SH-SY5Y (cell line): ENCODE data around the gene PAPPA.

Experiments used
- GATA2 ChIP-seq: IDR thresholded peaks from 2 replicates; pipeline ENCODE4 v1.6.1; 2011; ENCODE audit warnings: mild to moderate bottlenecking, low read depth, low read length
- GATA3 ChIP-seq: IDR thresholded peaks from 2 replicates; pipeline ENCODE4 v1.6.1; 2011; ENCODE audit warnings: low read depth, mild to moderate bottlenecking, low read length, moderate library complexity

The PAPPA gene

DNA sequence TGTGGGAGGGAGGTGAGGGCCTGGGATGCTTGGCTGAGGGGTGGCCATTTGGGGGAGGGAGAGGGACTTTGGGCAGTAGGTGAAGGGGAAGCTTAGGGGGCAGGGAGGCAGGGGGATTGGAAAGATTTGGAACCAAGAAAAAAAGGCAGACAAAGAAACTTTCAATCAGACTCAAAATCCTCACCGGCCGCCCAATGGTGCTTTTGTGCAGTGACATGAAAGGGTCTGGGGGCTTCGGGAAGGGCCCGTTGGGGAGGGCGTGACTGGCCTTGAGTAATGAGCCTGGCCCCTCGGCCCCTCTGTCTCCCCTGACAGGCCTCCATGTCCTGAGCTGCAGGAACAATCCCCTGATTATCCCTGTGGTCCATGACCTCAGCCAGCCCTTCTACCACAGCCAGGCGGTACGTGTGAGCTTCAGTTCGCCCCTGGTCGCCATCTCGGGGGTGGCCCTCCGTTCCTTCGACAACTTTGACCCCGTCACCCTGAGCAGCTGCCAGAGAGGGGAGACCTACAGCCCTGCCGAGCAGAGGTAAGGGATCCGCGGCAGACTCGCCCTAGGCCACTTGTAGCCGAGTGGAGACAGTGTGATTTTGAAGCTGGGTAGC is 181.1 kb downstream of the PAPPA start:
- TF ChIP-seq GATA2 (no peak), GATA3 (no peak)

DNA sequence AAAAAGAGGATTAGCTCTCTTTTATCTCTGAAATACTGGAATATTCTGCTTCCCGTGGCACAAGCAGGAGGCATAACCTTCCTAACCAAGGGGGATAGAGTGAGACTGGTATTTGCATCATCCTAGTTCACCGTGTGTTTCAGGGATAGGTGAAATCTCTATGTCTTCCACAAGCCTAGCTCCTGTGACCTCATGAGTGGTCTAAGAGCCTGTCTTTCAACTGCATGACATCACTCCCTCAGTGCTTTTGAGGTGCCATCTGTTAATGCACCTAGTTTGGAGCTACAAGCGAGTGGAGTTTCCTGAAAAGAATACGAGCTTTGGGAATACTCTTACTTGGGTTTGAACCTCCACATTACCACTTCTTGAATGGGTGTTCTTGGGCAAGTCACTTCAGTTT is 181.8 kb downstream of the PAPPA start:
- TF ChIP-seq GATA3 (no peak), GATA2 (no peak)

DNA sequence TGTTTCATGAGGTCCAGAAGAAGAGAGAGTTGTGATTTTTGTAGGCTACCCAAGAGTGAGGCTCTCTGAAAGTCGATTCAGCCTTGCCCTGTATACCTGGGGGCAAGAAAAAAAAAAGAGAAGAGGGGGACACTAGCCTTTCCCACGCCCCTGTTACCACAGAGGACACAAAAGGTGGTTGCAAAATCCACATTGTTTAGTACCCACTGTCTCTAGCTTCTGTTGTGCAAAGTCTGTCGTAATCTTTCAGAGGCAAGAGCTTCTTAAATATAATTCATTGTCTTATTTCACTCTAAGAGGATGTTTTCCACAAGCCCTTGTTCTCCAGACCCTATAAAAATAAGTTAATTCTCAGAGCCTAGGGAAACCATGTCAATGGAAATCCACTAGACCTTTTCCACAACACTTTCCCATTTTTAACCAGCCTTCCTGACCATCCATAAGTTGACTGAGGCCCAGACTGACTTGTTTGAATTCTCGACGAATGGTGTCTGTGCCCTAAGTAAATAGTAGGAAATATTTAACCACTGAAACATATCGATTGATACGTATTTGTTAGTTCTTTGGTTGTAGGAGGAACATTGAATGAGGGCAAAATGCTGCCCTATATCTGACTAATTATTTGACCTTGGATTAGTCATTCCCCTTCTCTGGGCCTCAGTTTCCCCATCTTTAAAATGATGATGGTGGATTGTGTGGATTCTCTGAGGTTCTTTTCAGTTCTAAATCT is 182.7 kb downstream of the PAPPA start:
- TF ChIP-seq GATA3 (no peak), GATA2 (no peak)

DNA sequence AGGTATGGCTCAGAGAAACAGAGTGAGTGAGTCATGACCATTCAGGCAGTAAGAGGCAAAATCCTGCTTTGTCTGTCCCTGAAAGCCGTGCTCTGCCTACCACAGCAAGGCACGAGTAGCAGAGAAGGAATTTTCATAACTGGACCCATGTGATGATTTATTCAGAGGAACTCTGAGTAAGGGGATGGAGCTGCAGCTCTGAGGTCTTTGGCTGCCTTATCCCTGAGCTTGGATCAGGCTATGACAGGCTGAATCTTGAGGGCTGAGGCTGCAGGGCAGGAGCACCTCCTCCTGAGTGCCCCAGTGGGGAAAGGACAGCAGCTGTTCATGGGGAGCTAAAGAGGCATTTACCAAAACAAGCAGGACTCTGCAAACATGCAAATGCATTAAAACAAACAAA is 183.4 kb downstream of the PAPPA start:
- TF ChIP-seq GATA2, result no peak
- TF ChIP-seq GATA3, result no peak

- no peak for TF ChIP-seq GATA3
- no peak for TF ChIP-seq GATA2
These were observed 186.7 kb downstream of the PAPPA start for GRCh38 chr9:116340270-116340669.

DNA sequence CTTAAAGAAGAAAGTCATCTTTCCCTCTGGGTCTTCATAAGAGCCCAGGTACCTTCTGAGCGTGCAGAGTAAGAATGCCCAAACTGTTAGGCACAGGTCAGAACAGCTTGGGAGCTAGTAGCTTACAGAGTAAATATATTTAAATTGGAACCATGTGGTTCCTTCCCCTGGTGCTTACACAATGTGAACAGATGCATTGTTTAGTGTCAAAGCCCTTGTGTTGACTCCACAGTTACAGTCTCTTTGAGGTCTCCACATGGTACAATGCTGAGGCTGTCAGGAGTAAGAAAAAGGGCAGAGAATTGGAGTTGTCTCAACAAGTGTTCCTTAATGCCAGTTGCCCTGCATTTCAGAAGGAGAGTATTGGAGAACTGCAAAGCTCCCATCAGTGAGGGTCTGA is 188.5 kb downstream of the PAPPA start:
- no peak for TF ChIP-seq GATA2

DNA sequence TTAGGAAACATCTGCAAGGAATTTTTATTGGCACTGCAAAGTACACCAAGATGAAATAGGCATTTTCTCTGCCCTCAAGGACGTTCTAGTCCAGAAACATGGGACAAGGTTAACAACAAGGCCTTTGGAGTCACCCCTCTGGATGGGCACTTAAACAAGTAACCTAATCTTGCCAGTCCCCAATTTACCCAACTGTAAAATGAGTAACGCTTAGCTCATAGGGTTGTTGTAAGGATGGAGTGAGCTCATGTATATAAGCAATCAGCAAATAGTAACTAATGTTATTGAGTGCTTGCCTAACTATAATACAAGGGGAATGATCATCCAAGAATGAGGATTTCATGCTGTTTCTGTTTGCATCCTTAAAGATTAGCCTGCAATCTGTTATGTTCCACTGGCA is 189.3 kb downstream of the PAPPA start:
- TF ChIP-seq GATA3, result no peak
- TF ChIP-seq GATA2, result no peak

DNA sequence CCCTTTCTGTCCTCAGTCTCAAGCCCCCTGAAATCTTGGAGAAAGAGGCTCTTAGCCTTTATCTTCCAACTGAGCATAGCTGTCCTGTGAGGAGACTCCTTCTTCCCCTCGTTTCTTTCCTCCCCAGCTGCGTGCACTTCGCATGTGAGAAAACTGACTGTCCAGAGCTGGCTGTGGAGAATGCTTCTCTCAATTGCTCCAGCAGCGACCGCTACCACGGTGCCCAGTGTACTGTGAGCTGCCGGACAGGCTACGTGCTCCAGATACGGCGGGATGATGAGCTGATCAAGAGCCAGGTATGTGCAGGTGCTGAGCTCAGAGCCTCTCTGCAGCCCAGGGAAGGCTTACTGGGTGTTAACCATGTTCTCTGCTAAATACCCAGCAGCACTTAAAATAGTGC is 190.8 kb downstream of the PAPPA start:
- TF ChIP-seq GATA2 (no peak), GATA3 (no peak)

- TF ChIP-seq GATA3 (no peak), GATA2 (no peak)
These were observed 191.8 kb downstream of the PAPPA start for GRCh38 chr9:116345393-116345792.

DNA sequence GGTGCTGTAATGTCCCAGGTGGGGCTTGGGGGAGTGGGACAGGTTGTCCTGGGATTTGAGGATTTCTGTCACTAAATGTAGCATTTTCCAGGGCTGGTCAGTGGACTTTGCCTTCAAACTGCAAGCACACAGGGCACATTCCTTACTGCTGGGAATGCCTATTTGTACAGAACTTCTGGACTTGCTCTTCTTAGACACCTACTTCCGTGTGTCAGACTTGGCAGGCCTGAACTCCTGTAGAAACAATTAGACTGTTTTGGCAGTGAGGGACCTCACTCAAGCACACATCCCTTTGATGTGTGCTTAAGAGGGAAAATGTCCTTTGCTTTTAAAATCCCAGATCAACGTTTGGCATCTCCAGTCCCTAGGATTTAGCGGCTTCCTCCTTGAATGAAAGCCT is 192.2 kb downstream of the PAPPA start:
- TF ChIP-seq GATA3 (no peak), GATA2 (no peak)

GRCh38 chr9:116349684-116350083 is 196.1 kb downstream of the PAPPA start:
- TF ChIP-seq GATA3 (no peak), GATA2 (no peak)

DNA sequence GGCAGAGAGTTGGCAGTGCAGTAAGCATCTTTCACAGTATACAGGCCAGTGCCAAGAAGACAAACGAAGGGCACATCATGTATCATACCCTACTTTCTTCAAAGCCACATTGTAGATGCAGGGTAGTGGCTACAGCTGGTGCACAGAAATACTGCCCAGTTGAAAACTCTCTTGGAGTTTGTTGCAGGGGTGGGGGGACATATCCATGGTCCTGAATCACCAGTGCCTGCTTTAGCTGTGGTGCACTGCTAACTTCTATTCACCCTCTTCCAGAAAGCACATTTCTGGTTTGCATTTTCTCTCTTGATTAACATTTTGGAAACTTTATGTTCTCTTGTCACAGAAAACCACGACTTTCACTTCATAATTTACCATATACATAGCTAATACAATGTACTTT is 196.6 kb downstream of the PAPPA start:
- TF ChIP-seq GATA2 (no peak), GATA3 (no peak)

DNA sequence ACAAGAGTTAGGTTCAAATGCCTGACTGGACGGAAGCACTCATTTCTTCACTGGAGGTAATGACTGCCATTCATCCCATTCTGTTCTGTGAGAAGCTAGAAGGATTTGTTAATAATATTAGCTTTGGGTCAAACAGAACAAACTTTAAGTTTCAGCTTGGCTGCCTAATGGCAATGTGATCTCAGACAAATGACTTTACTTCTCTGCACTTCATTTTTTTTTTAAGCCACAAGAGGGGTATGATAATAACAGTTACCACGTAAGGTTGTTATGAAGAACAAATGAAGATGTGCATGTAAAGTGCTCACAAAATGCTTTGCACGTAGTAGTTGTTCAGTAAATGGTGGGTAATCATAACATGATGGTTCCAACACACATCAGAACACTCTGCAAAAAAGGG is 199.4 kb downstream of the PAPPA start:
- no peak for TF ChIP-seq GATA3
- no peak for TF ChIP-seq GATA2

DNA sequence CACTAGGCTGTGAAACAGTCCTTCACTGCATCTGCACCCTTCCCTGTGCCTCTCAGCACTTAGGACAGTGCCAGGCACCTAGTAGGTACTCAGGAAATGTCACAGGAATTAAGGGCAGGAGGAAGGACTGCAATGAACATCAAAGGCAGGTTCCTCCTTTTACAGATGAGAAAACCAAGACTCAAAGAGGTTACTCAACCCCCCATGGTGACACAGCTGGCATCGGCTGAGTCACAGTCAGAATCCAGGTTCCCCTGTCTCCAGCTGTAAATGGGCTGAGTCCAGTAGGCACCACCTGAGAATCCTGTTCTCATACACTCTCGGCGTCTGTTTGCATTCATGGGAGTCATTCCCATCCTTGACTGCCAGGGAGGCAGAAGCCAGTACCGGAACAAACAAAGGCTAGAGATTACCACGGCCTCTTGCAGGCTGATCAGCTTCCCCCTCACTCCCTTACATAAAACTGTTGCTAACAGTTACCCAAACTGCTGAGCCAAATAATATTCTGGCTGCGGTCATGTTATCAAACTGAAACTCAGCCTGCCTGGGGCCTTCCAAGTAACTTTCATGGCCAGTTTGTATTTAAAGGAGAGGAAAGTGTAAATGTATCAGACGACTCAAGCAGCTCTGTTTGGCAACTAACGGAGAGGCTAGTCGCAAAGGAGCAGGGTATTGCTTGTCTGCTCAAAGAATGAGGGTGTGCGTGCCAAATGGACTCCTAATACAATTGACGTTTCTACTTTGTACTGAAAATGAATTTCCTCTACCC is 201.7 kb downstream of the PAPPA start:
- TF ChIP-seq GATA3 (no peak), GATA2 (no peak)

DNA sequence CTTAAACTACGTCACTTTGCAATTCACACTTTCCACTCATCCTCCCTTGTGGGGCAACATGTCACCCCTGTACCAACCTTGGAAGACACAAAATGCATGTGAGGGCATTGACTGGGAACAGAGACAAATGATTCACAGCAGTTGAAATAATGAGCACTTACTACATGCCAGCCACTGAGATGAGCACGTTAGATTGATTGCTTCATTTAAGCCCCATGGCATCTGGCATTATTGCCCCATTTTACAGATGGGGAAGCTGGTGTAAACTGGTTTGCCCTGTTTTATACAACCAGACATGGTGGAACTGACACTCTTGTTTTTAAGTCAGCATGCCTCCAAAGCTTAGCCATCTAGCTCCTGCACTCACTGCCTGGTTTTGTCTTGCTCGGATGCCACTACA is 204.7 kb downstream of the PAPPA start:
- no peak for TF ChIP-seq GATA2
- TF ChIP-seq GATA3, result no peak
